Testis (tissue), 3 donors: ENCODE data around the gene FAM210B. TPM values are rescaled to one million over a fixed set of nuclear protein-coding genes. Genes with fewer than 3 reads are reported as not detected.
"Not testable (repeated sequence)": the region's sequence is repeated elsewhere in the genome, so short reads cannot be mapped to it uniquely, and the experiment has no call there.

Source experiments
- DNase-seq: peaks from one replicate; pipeline ENCODE4 v3.0.0-alpha.2; 2019
- H3K27ac ChIP-seq, 2 donors: fragments of 200-600 bp; sonication (generic); one replicate each; pipeline ENCODE4 v1.5.1; 2019
- H3K27me3 ChIP-seq: fragments of 200-600 bp; sonication (generic); one replicate; pipeline ENCODE4 v1.5.1; 2019
- H3K36me3 ChIP-seq: fragments of 200-600 bp; sonication (generic); one replicate; pipeline ENCODE4 v1.5.1; 2017; ENCODE audit warnings: low read depth; ENCODE audit errors: missing control alignments
- H3K4me1 ChIP-seq: fragments of 200-600 bp; sonication (generic); one replicate; pipeline ENCODE4 v1.5.1; 2019
- H3K4me3 ChIP-seq, 2 donors: fragments of 200-600 bp; sonication (generic); one replicate each; pipeline ENCODE4 v1.5.1; 2017 to 2019
- H3K9me3 ChIP-seq: fragments of 200-600 bp; sonication (generic); one replicate; pipeline ENCODE4 v1.5.1; 2017
- POLR2A ChIP-seq: fragments of 450-650 bp; IDR thresholded peaks from one replicate; pipeline ENCODE4 v1.6.1; 2017; ENCODE audit warnings: antibody characterized with exemption, mild to moderate bottlenecking, moderate library complexity
- WGBS, 2 donors: methylation state at CpG; one replicate each; pipeline ENCODE4 v1.1.5; 2018; 5-methylcytosine and 5-hydroxymethylcytosine counted together
- intact Hi-C: fragments of 100-400 bp; cut with DNase I; formaldehyde crosslinking; loops from one replicate; pipeline ENCODE4 v1.15.1; 2023; ENCODE audit warnings: low total_unique reads
- polyA plus RNA-seq: library from polyadenylated mRNA; stranded (reverse); fragments of 350-450 nt; fragmentation: Illumina TruSeq; extraction: RNeasy Lipid Tissue Mini Kit (QIAGEN cat#74804); gene quantifications from one replicate; pipeline ENCODE4 v1.2.3, GENCODE V29; 2014; ENCODE audit warnings: low read depth, low replicate concordance; ENCODE audit not compliant: insufficient read depth
- total RNA-seq, 2 donors: library from RNA; depleted of rRNA; stranded (reverse); fragments of >200 nt; gene quantifications; one replicate each; pipeline ENCODE4 v1.2.3, GENCODE V29; 2016
- TF ChIP-seq, protein P1 (sequence below), 3 experiments: fragments of 450-650 bp in 2 of 3; fragments of 200-600 bp in 1 of 3; sonication (generic) in 1 of 3; IDR thresholded peaks; one replicate each; pipeline ENCODE4 v1.5.1; 2016 to 2019; ENCODE audit warnings: antibody characterized with exemption in 3 of 3, mild to moderate bottlenecking in 2 of 3, moderate library complexity in 1 of 3

Gene FAM210B
- total and polyA plus RNA-seq, 3 donors from 2014 or later = 26.7 to 33.9 (median 29.5) TPM

DNA sequence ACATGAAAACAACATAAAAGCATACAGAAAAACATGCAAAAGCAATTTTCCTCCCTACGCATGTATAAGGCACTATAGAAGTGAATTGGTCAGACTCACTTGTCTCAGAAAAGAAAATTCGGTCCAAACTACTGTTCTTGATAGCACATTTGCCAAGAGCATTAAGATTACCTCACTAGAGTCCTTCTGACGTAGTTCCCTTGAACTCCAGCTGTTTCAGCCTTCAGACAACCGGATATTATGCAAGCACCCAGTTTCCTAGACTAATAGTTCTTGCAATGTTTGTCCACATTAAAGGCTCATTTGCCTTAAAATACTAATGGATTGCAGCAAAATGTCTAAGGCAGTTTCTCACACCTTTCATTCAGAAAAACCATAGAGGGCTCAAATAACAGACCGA, 50.7 kb downstream of the FAM210B start:
- Histone ChIP-seq H3K27ac (no peak overlapping the region), H3K4me3 (no peak overlapping the region), H3K27me3 (no peaks in the 10 kb centered on the region), H3K4me1 (peaks cover 13% of the 10 kb centered on the region), H3K9me3 (no peaks in the 10 kb centered on the region), H3K36me3 (no peaks in the 10 kb centered on the region)
- no peak for DNase-seq
- intact Hi-C loops = no loop called here
- WGBS, 2 donors = 70 to 73% methylated on average over 5 of the region's 5 CpGs
- no peak for TF ChIP-seq POLR2A
- TF ChIP-seq, protein P1, sequence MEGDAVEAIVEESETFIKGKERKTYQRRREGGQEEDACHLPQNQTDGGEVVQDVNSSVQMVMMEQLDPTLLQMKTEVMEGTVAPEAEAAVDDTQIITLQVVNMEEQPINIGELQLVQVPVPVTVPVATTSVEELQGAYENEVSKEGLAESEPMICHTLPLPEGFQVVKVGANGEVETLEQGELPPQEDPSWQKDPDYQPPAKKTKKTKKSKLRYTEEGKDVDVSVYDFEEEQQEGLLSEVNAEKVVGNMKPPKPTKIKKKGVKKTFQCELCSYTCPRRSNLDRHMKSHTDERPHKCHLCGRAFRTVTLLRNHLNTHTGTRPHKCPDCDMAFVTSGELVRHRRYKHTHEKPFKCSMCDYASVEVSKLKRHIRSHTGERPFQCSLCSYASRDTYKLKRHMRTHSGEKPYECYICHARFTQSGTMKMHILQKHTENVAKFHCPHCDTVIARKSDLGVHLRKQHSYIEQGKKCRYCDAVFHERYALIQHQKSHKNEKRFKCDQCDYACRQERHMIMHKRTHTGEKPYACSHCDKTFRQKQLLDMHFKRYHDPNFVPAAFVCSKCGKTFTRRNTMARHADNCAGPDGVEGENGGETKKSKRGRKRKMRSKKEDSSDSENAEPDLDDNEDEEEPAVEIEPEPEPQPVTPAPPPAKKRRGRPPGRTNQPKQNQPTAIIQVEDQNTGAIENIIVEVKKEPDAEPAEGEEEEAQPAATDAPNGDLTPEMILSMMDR (IDR thresholded peaks at IDR 0.05) = no peak

- TF ChIP-seq POLR2A = no peak
- TF ChIP-seq, protein P1 (IDR thresholded peaks at IDR 0.05) = no peak
- DNase-seq = no peak
- no peaks in the 10 kb centered on the region for H3K27me3 ChIP-seq
- no peaks in the 10 kb centered on the region for H3K36me3 ChIP-seq
- no peak overlapping the region for H3K4me3 ChIP-seq
- H3K9me3 ChIP-seq = no peaks in the 10 kb centered on the region
- H3K4me1 ChIP-seq = peaks cover 13% of the 10 kb centered on the region
- intact Hi-C loops = no loop called here
- WGBS, 2 donors = 61 to 76% methylated on average over 1 of the region's 1 CpG
- H3K27ac ChIP-seq = no peak overlapping the region
Observed at GRCh38 chr20:56409956-56410355, 51.2 kb downstream of the FAM210B start.

GRCh38 chr20:56411287-56411686, 52.5 kb downstream of the FAM210B start:
- H3K9me3 ChIP-seq, intact Hi-C loops, H3K27me3 ChIP-seq, DNase-seq, H3K4me3 ChIP-seq, H3K36me3 ChIP-seq: not testable (repeated sequence)
- WGBS, 2 donors = 86 to 94% methylated on average over 7 of the region's 7 CpGs
- Histone ChIP-seq H3K4me1 (peaks cover 13% of the 10 kb centered on the region), H3K27ac (peak overlapping the region; percentile 13 to 52)

DNA sequence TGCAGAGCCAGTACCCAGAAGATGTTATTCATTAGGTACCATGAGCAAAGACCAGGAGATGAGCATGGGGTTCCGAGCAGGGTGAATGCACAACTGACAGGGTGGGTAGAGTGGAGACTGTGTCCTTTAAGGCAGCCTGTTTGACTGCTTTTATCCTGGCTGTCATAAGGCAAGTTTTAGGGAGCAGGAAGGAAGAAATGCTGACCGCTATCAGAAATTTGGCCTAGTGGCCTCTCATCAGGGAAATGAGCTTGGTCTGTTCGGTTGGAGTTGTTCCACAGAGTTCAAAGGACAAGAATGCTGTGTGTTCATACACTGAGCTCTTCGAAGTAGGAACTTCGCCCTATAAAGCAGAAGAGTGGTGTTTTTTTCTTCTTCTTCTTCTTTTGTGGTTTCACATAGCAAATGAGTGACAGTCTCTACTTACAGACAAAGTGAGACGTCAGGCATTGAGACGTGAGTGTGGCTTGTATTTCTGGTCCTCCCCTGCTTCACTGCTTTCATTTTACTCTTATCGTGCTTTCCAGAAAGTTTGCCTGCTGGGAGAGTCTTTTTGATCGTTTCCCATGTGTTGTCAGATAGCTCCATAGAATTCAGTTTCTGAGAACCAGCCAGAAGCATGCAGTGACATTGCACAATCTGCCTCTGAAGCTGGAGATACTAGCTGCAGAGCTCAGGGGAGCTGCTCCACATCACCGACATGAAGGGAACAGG, 53.1 kb downstream of the FAM210B start, which contains the start of gene CASS4:
Gene CASS4, plus strand, starts transcription at position 502 of the 714 bp plus-strand sequence. Its CDS starts 199 bp downstream, at position 701.
- 47 to 52% methylated on average over 10 of the region's 10 CpGs for WGBS, 2 donors
- DNase-seq = no peak
- TF ChIP-seq POLR2A = no peak
- TF ChIP-seq, protein P1 (IDR thresholded peaks at IDR 0.05) = no peak
- Histone ChIP-seq H3K9me3 (no peaks in the 10 kb centered on the region), H3K27ac (peak within 1 kb of the TSS; percentile 13 to 52), H3K27me3 (no peaks in the 10 kb centered on the region), H3K4me3 (no peak within 1 kb of the TSS), H3K36me3 (no peaks in the 10 kb centered on the region), H3K4me1 (peaks cover 13% of the 10 kb centered on the region)
- intact Hi-C loops = no loop called here

DNA sequence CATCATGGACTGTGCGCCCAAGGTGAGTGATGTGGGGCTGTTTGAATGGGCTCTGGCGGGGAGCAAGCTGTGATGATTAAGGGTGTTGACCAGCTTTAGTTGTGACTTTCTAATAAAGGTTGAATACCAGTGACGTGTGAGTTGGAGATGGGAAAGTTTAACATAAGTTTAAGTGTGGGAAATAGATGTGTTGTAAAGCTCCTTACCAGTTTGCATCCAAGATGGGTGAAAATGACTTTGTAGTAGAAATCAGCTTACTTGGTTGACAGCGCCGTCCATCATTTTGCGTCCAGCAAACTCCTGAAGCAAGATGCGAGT, 53.7 kb downstream of the FAM210B start:
- Histone ChIP-seq H3K27ac (peak overlapping the region in 1 of 2 donors; percentile 52), H3K9me3 (no peaks in the 10 kb centered on the region), H3K36me3 (no peaks in the 10 kb centered on the region), H3K4me1 (peaks cover 13% of the 10 kb centered on the region), H3K27me3 (no peaks in the 10 kb centered on the region), H3K4me3 (no peak overlapping the region)
- 78 to 87% methylated on average over 7 of the region's 7 CpGs for WGBS, 2 donors
- intact Hi-C loops = no loop called here
- TF ChIP-seq, protein P1 (IDR thresholded peaks at IDR 0.05) = no peak
- no peak for TF ChIP-seq POLR2A
- DNase-seq = no peak
